Prostate gland (tissue), 2 donors: Measurements from ENCODE around the gene OPN3. TPM values are rescaled to one million over a fixed set of nuclear protein-coding genes. Genes with fewer than 3 reads are reported as not detected.

ENCODE experiments used
- DNase-seq: peaks from one replicate; pipeline ENCODE4 v3.0.0-alpha.2; 2019; ENCODE audit warnings: low spot score
- H3K27ac ChIP-seq, 2 donors: fragments of 200-600 bp; sonication (generic); 2 replicates each; pipeline ENCODE4 v1.5.1; 2017 to 2019
- H3K27me3 ChIP-seq: fragments of 200-600 bp; sonication (generic); replicated peaks from 2 replicates; pipeline ENCODE4 v1.5.1; 2019; ENCODE audit not compliant: insufficient read depth
- H3K36me3 ChIP-seq, 2 donors: fragments of 200-600 bp; sonication (generic); 1 replicate in 1 of 2; 2 replicates in 1 of 2; pipeline versions ENCODE4 v1.5.1 to v1.8.1; 2017 to 2019
- H3K4me1 ChIP-seq: fragments of 200-600 bp; sonication (generic); replicated peaks from 2 replicates; pipeline ENCODE4 v1.5.1; 2019
- H3K4me3 ChIP-seq, 2 donors: fragments of 200-600 bp; sonication (generic); 2 replicates each; pipeline ENCODE4 v1.5.1; 2017 to 2019
- H3K9me3 ChIP-seq: fragments of 200-600 bp; sonication (generic); 2 replicates; pipeline ENCODE4 v1.5.1; 2017
- POLR2A ChIP-seq: fragments of 450-650 bp; IDR thresholded peaks from one replicate; pipeline ENCODE4 v1.6.1; 2016; ENCODE audit warnings: antibody characterized with exemption, mild to moderate bottlenecking
- POLR2AphosphoS5 ChIP-seq: sonication (generic); formaldehyde crosslinking; IDR thresholded peaks from one replicate; pipeline ENCODE4 v1.6.1; 2017; ENCODE audit warnings: antibody characterized with exemption
- WGBS: methylation state at CpG from one replicate; pipeline ENCODE4 v1.1.5; 2018; 5-methylcytosine and 5-hydroxymethylcytosine counted together
- intact Hi-C: fragments of 100-400 bp; cut with DNase I; formaldehyde crosslinking; loops from one replicate; pipeline ENCODE4 v1.14.2; 2022
- total RNA-seq, 2 donors: library from RNA; depleted of rRNA; stranded (reverse); fragments of >200 nt; gene quantifications; one replicate each; pipeline ENCODE4 v1.1.0, GENCODE V29; 2016
- TF ChIP-seq, protein P1 (sequence below), 4 experiments: fragments of 200-600 bp in 2 of 4; fragments of 450-650 bp in 2 of 4; sonication (generic) in 2 of 4; IDR thresholded peaks; 1 replicate in 3 of 4; 2 replicates in 1 of 4; pipeline ENCODE4 v1.5.1; 2016 to 2019; ENCODE audit warnings: antibody characterized with exemption in 4 of 4, mild to moderate bottlenecking in 2 of 4, moderate library complexity in 2 of 4

Gene OPN3
- total RNA-seq, 2 donors from 2014 or later, result 12.3 to 32.8 TPM

DNA sequence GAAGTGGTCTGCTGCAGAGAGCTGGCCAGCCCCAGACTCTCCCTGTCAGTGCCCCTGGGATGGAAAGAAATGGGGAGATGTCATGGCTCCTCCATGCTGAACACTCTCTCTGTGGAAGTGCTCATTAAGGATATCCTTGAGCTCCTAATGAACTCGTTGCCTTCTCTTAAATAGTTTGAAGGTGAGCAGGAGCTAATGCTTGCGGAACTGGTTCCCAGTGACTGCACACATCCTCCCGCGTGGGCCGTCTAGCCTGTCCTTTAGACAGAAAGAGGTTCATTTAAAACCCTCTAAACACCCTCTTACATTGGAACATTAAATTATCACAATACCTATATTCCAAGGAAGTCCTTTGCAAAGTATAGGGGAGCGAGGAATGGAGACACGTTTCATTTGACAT is 6.0 kb upstream of the OPN3 start:
- no peaks in the 10 kb centered on the region for H3K27me3 ChIP-seq
- 72% methylated on average over 7 of the region's 7 CpGs for WGBS
- no peak for TF ChIP-seq POLR2AphosphoS5
- TF ChIP-seq, protein P1, sequence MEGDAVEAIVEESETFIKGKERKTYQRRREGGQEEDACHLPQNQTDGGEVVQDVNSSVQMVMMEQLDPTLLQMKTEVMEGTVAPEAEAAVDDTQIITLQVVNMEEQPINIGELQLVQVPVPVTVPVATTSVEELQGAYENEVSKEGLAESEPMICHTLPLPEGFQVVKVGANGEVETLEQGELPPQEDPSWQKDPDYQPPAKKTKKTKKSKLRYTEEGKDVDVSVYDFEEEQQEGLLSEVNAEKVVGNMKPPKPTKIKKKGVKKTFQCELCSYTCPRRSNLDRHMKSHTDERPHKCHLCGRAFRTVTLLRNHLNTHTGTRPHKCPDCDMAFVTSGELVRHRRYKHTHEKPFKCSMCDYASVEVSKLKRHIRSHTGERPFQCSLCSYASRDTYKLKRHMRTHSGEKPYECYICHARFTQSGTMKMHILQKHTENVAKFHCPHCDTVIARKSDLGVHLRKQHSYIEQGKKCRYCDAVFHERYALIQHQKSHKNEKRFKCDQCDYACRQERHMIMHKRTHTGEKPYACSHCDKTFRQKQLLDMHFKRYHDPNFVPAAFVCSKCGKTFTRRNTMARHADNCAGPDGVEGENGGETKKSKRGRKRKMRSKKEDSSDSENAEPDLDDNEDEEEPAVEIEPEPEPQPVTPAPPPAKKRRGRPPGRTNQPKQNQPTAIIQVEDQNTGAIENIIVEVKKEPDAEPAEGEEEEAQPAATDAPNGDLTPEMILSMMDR (IDR thresholded peaks at IDR 0.05), result no peak
- no peak for TF ChIP-seq POLR2A
- H3K4me1 ChIP-seq, result no peaks in the 10 kb centered on the region
- H3K27ac ChIP-seq, result no peak overlapping the region
- no peak for DNase-seq
- no peaks in the 10 kb centered on the region for H3K36me3 ChIP-seq
- H3K9me3 ChIP-seq, result no peaks in the 10 kb centered on the region
- H3K4me3 ChIP-seq, result no peak overlapping the region
- intact Hi-C loops, result no loop called here

DNA sequence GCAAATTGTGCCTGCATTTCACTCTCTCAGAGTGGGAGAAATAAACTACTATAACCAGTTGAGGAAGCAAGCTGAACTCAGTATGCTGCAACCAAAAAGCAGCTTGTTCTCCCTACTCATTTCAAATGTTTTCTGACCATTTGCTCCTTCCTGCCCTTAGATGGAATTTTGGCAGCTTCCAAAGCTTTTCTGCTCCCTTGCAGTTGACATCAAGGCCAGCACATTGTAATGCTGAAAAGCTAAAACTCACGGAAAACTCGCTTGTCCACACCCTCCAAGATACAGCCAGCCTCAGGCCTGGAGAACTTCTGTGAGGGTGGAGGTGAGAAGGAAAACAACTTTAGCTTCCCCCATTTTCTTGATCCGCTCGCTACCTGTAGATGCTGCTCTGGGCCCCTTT is 5.0 kb upstream of the OPN3 start:
- Histone ChIP-seq H3K4me3 (no peak overlapping the region), H3K27ac (no peak overlapping the region), H3K9me3 (no peaks in the 10 kb centered on the region), H3K36me3 (no peaks in the 10 kb centered on the region), H3K4me1 (no peaks in the 10 kb centered on the region), H3K27me3 (no peaks in the 10 kb centered on the region)
- TF ChIP-seq POLR2A, result no peak
- TF ChIP-seq, protein P1 (IDR thresholded peaks at IDR 0.05), result no peak
- TF ChIP-seq POLR2AphosphoS5, result no peak
- no peak for DNase-seq
- intact Hi-C loops, result no loop called here
- 71% methylated on average over 4 of the region's 4 CpGs for WGBS

DNA sequence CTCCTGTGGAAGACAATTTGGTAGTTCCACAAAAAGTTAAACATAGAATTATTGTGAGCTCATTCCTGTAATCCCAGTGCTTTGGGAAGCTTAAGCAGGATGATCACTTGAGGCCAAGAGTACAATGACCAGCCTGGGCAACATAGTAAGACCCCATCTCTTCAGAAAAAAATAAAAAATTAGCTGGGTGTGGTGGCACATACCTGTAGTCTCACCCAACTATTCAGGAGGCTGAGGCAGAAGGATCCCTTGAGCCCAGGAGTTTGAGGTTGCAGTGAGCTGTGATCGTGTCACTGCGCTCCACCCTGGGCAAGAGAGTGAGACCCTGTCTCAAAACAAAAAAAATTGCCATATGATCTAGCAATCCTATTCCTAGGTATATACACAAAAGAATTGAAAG is 4.1 kb upstream of the OPN3 start:
- DNase-seq, result no peak
- WGBS, result 95% methylated on average over 2 of the region's 2 CpGs
- Histone ChIP-seq H3K27me3 (no peaks in the 10 kb centered on the region), H3K4me1 (no peaks in the 10 kb centered on the region), H3K4me3 (no peak overlapping the region), H3K9me3 (no peaks in the 10 kb centered on the region), H3K36me3 (no peaks in the 10 kb centered on the region), H3K27ac (no peak overlapping the region)
- intact Hi-C loops, result no loop called here
- TF ChIP-seq, protein P1 (IDR thresholded peaks at IDR 0.05), result no peak
- no peak for TF ChIP-seq POLR2AphosphoS5
- TF ChIP-seq POLR2A, result no peak

DNA sequence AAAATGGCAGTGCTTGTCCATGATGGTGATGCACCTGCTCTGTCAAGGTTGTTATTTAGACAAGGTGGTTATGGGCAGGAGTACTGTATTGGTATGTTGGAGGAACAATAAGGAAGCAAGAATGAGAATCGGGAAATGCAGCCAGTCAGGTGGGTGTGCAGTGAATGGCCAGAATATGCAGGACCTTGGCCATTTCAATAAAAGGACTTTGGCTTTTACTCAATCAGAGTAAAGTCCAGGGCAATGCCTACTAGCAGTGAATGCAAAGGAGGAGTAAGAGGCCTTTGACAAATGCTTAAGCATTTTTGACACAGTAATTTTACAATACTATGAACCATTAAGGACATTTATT is 2.4 kb upstream of the OPN3 start:
- WGBS, result 91% methylated on average over 1 of the region's 1 CpG
- Histone ChIP-seq H3K4me3 (no peak overlapping the region), H3K4me1 (no peaks in the 10 kb centered on the region), H3K9me3 (no peaks in the 10 kb centered on the region), H3K27me3 (no peaks in the 10 kb centered on the region), H3K36me3 (no peaks in the 10 kb centered on the region), H3K27ac (no peak overlapping the region)
- DNase-seq, result no peak
- TF ChIP-seq, protein P1 (IDR thresholded peaks at IDR 0.05), result no peak
- TF ChIP-seq POLR2AphosphoS5 (no peak), POLR2A (no peak)
- intact Hi-C loops, result no loop called here

DNA sequence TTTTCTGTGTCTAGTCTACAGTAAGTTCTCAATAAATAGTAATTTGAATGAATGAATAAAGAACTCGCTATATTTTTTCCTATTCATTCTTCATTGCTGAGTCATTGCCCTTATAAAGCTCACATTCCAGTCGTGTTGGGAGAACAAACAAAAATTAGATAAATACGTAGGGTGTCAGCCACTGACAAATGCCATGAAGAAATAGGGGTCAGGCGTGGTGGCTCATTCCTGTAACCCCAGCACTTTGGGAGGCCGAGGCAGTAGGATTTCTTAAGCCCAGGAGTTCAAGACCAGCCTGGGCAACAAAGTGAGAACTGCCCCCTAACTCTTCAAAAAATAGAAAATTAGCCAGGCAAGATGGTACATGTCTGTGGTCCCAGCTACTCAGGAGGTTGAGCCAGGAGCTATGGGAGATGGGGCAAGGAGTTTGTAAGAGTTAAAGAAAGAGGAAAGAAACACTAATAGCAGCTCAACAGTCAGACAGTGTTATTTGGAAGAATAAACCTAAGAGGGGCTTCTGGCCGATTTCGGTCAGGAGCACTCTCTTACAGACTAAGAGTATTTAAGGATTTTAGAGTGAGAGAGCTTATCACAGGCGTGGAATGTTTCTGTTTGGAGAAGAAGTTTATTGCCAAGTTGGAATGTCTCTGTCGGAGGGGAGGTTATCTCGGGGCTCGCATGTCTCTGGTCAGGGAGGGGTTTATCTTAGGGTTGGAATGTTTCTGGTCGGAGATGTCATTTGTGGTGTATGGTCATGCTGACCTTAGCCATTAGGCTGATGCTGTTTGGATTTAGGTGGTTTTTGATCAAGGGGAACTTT is 1.8 kb upstream of the OPN3 start:
- Histone ChIP-seq H3K4me3 (no peak overlapping the region), H3K9me3 (no peaks in the 10 kb centered on the region), H3K36me3 (no peaks in the 10 kb centered on the region), H3K27me3 (no peaks in the 10 kb centered on the region), H3K27ac (no peak overlapping the region), H3K4me1 (no peaks in the 10 kb centered on the region)
- intact Hi-C loops, result no loop called here
- TF ChIP-seq POLR2AphosphoS5 (no peak), POLR2A (no peak)
- TF ChIP-seq, protein P1 (IDR thresholded peaks at IDR 0.05), result no peak
- 74% methylated on average over 12 of the region's 12 CpGs for WGBS
- no peak for DNase-seq
